GM12878 (cell line): ENCODE results near the gene SEC24A. TPM values are rescaled to one million over a fixed set of nuclear protein-coding genes. Genes with fewer than 3 reads are reported as not detected.
A peak's percentile ranks its signal among the peaks of the same experiment; 100 is the strongest.

ENCODE experiments used
- CBX5 ChIP-seq: sonication (generic); IDR thresholded peaks from 2 replicates; pipeline ENCODE4 v1.6.1; 2016; ENCODE audit warnings: low read depth, moderate library complexity, mild to moderate bottlenecking, inconsistent platforms
- CHD2 ChIP-seq: IDR thresholded peaks from 2 replicates; pipeline ENCODE4 v1.6.1; 2011; ENCODE audit warnings: low read depth, low read length, improper control_type of control experiment, borderline replicate concordance
- DPF2 ChIP-seq: fragments of 450-650 bp; IDR thresholded peaks from 2 replicates; pipeline ENCODE4 v1.6.1; 2017; ENCODE audit warnings: mild to moderate bottlenecking
- IRF3 ChIP-seq: fragments of 450-650 bp; IDR thresholded peaks from 2 replicates; pipeline ENCODE4 v1.6.1; 2014; ENCODE audit warnings: mild to moderate bottlenecking
- JUND ChIP-seq: IDR thresholded peaks from 2 replicates; pipeline ENCODE4 v1.6.1; 2012; ENCODE audit warnings: low read depth, mild to moderate bottlenecking, low read length, improper control_type of control experiment, moderate library complexity
- KLF5 ChIP-seq: fragments of 450-650 bp; IDR thresholded peaks from 2 replicates; pipeline ENCODE4 v1.6.1; 2014; ENCODE audit warnings: mild to moderate bottlenecking; ENCODE audit not compliant: partially characterized antibody
- MEF2B ChIP-seq: fragments of 450-650 bp; IDR thresholded peaks from 2 replicates; pipeline ENCODE4 v1.6.1; 2018; ENCODE audit warnings: mild to moderate bottlenecking, moderate library complexity; ENCODE audit not compliant: partially characterized antibody, poor library complexity, severe bottlenecking
- MYC ChIP-seq: IDR thresholded peaks from 2 replicates; pipeline ENCODE4 v1.6.1; 2011; ENCODE audit warnings: mild to moderate bottlenecking, low read length, moderate library complexity, inconsistent platforms; ENCODE audit not compliant: insufficient read depth, insufficient replicate concordance, insufficient read length, severe bottlenecking
- NBN ChIP-seq: fragments of 450-650 bp; IDR thresholded peaks from 2 replicates; pipeline ENCODE4 v1.6.1; 2016
- NKRF ChIP-seq: fragments of 450-650 bp; conservative IDR thresholded peaks from 2 replicates; pipeline ENCODE4 v1.6.1; 2017; ENCODE audit warnings: mild to moderate bottlenecking, moderate library complexity
- NR2C1 ChIP-seq: fragments of 450-650 bp; IDR thresholded peaks from 2 replicates; pipeline ENCODE4 v1.6.1; 2017; ENCODE audit warnings: antibody characterized with exemption, mild to moderate bottlenecking, moderate library complexity
- NR2F1 ChIP-seq: fragments of 450-650 bp; conservative IDR thresholded peaks from 2 replicates; pipeline ENCODE4 v1.6.1; 2017; ENCODE audit warnings: mild to moderate bottlenecking
- RAD21 ChIP-seq: IDR thresholded peaks from 2 replicates; pipeline ENCODE4 v1.6.1; 2011; ENCODE audit warnings: mild to moderate bottlenecking, low read depth, low read length, moderate library complexity; ENCODE audit not compliant: insufficient read depth
- RCOR1 ChIP-seq: conservative IDR thresholded peaks from 2 replicates; pipeline ENCODE4 v1.6.1; 2012; ENCODE audit warnings: low read depth, low read length, improper control_type of control experiment
- RELA ChIP-seq: fragments of 450-650 bp; IDR thresholded peaks from 2 replicates; pipeline ENCODE4 v1.8.0; 2014; ENCODE audit warnings: borderline replicate concordance; ENCODE audit not compliant: partially characterized antibody
- SMAD1 ChIP-seq: fragments of 450-650 bp; IDR thresholded peaks from 2 replicates; pipeline ENCODE4 v1.6.1; 2018; ENCODE audit warnings: mild to moderate bottlenecking, low read depth; ENCODE audit not compliant: partially characterized antibody
- TBL1XR1 ChIP-seq: IDR thresholded peaks from 2 replicates; pipeline ENCODE4 v1.6.1; 2012; ENCODE audit warnings: low read depth, low read length, improper control_type of control experiment
- YY1 ChIP-seq: IDR thresholded peaks from 2 replicates; pipeline ENCODE4 v1.6.1; 2011; ENCODE audit warnings: low read depth, mild to moderate bottlenecking, low read length
- ZNF622 ChIP-seq: fragments of 450-650 bp; IDR thresholded peaks from 2 replicates; pipeline ENCODE4 v1.6.1; 2017; ENCODE audit warnings: mild to moderate bottlenecking, inconsistent platforms
- ZSCAN29 ChIP-seq: fragments of 450-650 bp; IDR thresholded peaks from 2 replicates; pipeline ENCODE4 v1.6.1; 2017; ENCODE audit warnings: mild to moderate bottlenecking, moderate library complexity
- polyA plus RNA-seq, 11 experiments: library from polyadenylated mRNA; depleted of rRNA in 4 of 11; unstranded in 6 of 11; stranded (reverse) in 5 of 11; fragments of >200 nt; fragmentation: Nextera tagmentation in 4 of 11; fragmentation: Illumina TruSeq in 1 of 11; extraction: Ambion mirVana in 4 of 11; extraction: Trizol in 1 of 11; gene quantifications; 1 replicate in 1 of 11; 2 replicates in 10 of 11; pipeline versions ENCODE4 v1.2.1 to v1.2.3, GENCODE V29; 2011 to 2016; ENCODE audit warnings: inconsistent platforms in 2 of 11, missing spikeins in 2 of 11, low read depth in 1 of 11
- total RNA-seq, 4 experiments: library from RNA; depleted of rRNA in 3 of 4; stranded (reverse); fragments of >200 nt in 3 of 4; fragmentation: Illumina TruSeq in 1 of 4; extraction: Trizol in 1 of 4; gene quantifications; 2 replicates each; pipeline versions ENCODE4 v1.2.1 to v1.2.3, GENCODE V29; 2013 to 2021

SEC24A gene
- total and polyA plus RNA-seq, 10 of the 15 experiments (the other 5 are each of a cell fraction or from before 2014, with no cell fraction given): 7.1 to 52.2 (median 22.8) TPM

- peak; percentile 77 for TF ChIP-seq NKRF
- TF ChIP-seq IRF3: no peak
- no peak for TF ChIP-seq RCOR1
- TF ChIP-seq CBX5: peak; percentile 85; the same call in 1 of the 2 replicates
- TF ChIP-seq NBN: peak; percentile 87; the same call in 1 of the 2 replicates
- no peak for TF ChIP-seq TBL1XR1
- TF ChIP-seq MYC: peak; percentile 53
- peak; percentile 65 for TF ChIP-seq NR2F1
- peak; percentile 54 for TF ChIP-seq MEF2B
- 0 out of 2 replicates have a peak, but pooled peaks have one; percentile 52 for TF ChIP-seq DPF2
- TF ChIP-seq RELA: peak; percentile 69
- peak; percentile 100 for TF ChIP-seq YY1
- peak; percentile 60 for TF ChIP-seq RAD21
- peak; percentile 86 for TF ChIP-seq NR2C1
- no peak for TF ChIP-seq KLF5
- TF ChIP-seq SMAD1: no peak
- 0 out of 2 replicates have a peak, but pooled peaks have one; percentile 39 for TF ChIP-seq JUND
- TF ChIP-seq CHD2: peak; percentile 71
- 0 out of 2 replicates have a peak, but pooled peaks have one; percentile 41 for TF ChIP-seq ZSCAN29
- TF ChIP-seq ZNF622: no peak
Observed at GRCh38 chr5:134738133-134738962, 89.8 kb downstream of the SEC24A start, which contains the start of gene CAMLG (continued).
